Omental fat pad (tissue), 4 donors: ENCODE measurements around the gene NUDCD3. TPM values are rescaled to one million over a fixed set of nuclear protein-coding genes. Genes with fewer than 3 reads are reported as not detected.

ENCODE experiments used
- ATAC-seq: fragments of 150-250 bp; one replicate; pipeline ENCODE4 v1.9.1; 2016; ENCODE audit warnings: mild to moderate bottlenecking, moderate library complexity; ENCODE audit not compliant: low FRiP score
- DNase-seq: peaks from one replicate; pipeline ENCODE4 v3.0.0-alpha.2; 2019; ENCODE audit warnings: low spot score
- total RNA-seq, 4 donors: library from RNA; depleted of rRNA; stranded (reverse); fragments of >200 nt; gene quantifications; one replicate each; pipeline ENCODE4 v1.1.0, GENCODE V29; 2016
- TF ChIP-seq, protein P1 (sequence below), 3 donors: fragments of 450-650 bp; IDR thresholded peaks; one replicate each; pipeline ENCODE4 v1.5.1; 2016 to 2017; ENCODE audit warnings: antibody characterized with exemption in 3 of 3, mild to moderate bottlenecking in 3 of 3, moderate library complexity in 2 of 3

Gene NUDCD3
- total RNA-seq, 4 donors from 2014 or later: 49.3 to 57.2 (median 56.3) TPM

DNA sequence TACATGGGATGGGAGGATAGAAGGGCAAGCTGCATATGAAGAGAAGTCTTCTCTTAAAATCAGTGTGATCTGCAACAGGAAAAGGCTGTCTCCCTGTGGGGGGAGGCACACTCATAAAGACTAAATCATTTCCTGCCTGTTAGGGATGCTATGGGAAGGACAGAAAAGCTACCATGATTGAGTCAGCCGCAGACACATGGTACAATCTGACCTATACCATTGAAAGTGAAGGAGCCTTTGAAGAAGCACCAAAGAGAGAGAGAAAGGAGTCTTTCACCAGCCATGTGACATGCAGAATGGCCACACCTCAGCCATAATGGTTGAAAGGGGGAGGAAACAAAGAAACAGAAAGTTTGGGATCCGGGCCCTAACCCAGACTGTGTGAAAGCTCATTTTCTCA lies 29.1 kb downstream of the NUDCD3 start:
- TF ChIP-seq, protein P1, sequence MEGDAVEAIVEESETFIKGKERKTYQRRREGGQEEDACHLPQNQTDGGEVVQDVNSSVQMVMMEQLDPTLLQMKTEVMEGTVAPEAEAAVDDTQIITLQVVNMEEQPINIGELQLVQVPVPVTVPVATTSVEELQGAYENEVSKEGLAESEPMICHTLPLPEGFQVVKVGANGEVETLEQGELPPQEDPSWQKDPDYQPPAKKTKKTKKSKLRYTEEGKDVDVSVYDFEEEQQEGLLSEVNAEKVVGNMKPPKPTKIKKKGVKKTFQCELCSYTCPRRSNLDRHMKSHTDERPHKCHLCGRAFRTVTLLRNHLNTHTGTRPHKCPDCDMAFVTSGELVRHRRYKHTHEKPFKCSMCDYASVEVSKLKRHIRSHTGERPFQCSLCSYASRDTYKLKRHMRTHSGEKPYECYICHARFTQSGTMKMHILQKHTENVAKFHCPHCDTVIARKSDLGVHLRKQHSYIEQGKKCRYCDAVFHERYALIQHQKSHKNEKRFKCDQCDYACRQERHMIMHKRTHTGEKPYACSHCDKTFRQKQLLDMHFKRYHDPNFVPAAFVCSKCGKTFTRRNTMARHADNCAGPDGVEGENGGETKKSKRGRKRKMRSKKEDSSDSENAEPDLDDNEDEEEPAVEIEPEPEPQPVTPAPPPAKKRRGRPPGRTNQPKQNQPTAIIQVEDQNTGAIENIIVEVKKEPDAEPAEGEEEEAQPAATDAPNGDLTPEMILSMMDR (IDR thresholded peaks at IDR 0.05): no peak
- ATAC-seq (no peak), DNase-seq (no peak)

DNA sequence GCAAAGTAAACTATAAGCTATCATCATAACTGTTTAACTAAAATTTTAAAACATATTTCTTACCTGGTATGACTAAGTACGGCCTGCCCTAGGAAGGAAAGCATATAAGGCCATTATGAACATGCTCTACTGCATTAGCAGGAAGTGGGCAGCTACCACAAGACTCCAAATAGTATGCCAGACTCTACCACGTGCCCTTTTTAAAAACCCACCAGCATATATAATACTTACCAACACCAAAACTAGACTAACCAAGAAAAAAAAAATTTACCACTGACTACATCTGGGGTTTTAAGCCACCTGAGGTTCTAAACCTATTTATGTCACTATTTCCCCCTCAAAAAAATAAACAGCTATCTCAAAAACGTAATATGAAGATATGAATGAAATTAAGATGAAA lies 30.1 kb downstream of the NUDCD3 start:
- TF ChIP-seq, protein P1 (IDR thresholded peaks at IDR 0.05): no peak
- no peak for ATAC-seq
- no peak for DNase-seq

DNA sequence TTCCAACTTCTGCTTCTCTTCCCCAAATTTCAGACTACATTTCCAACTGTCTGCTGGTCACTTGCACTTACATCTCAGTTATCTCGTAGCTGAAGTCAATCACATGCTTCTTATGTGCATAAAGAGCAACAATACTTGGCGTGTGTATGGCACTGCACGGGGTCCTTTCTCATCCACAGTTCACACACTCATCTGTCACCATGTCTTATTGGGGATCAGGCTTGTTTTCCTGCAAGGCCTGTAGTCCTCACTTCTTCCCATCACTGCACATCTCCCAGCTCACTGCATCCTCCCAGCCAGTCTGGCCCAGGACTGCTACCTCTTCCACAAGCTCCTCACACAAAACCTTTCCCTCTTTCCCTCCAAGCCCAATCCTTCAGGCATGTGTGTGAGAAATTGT lies 35.3 kb downstream of the NUDCD3 start:
- DNase-seq (no peak), ATAC-seq (no peak)
- TF ChIP-seq, protein P1 (IDR thresholded peaks at IDR 0.05): no peak

DNA sequence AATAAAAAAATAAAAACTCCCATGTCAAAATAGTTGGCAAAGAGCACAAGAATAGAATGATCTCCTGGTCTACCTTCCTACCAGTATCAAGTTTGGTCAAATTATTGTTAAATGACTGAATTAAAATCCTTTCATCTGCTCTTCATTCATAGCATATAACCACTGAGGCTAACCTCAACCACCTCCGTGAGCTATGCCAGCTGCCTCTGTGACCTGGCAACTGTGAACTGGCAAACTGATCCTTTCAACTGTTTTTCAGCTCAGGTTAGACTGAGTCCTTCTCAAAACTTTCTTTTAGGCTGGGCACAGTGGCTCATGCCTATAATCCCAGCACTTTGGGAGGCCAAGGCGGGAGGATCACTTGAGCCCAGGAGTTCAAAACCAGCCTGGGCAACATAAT lies 36.1 kb downstream of the NUDCD3 start:
- no peak for DNase-seq

DNA sequence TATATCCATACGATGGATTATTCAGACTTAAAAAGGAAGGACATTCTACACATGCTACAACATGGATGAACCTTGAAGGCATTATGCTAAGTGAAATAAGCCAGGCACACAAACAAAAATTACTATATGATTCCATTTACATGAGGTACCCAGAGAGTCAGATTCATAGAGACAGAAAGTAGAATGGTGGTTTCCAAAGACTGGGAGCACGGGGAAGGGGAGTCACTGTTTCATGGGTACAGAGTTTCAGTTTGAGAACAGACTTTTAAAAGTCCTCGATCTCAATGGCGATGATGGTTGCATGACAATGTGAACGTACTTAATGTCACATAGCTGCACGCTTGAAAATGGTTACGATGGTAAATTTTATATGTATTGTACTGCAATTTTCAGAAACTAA lies 39.3 kb downstream of the NUDCD3 start:
- ATAC-seq (no peak), DNase-seq (no peak)
- TF ChIP-seq, protein P1 (IDR thresholded peaks at IDR 0.05): no peak

More for the DNA sequence above, 36.1 kb downstream of the NUDCD3 start:
- ATAC-seq: no peak
- TF ChIP-seq, protein P1 (IDR thresholded peaks at IDR 0.05): no peak

DNA sequence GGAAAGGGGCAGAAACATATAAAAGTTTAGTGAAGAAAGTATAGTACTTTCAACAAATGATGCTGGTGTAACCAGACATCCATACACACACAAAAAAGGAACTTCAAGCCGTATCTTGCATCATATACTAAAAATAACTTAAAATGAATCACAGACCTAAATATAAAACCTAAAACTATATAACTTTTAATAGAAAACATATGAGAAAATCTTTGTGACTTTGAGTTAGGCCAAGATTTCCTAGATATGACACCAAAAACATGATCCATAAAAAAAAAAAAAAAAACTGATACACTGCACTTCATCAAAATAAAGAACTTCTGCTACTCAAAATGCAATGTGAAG lies 40.9 kb downstream of the NUDCD3 start:
- TF ChIP-seq, protein P1 (IDR thresholded peaks at IDR 0.05): no peak
- ATAC-seq: no peak
- no peak for DNase-seq

DNA sequence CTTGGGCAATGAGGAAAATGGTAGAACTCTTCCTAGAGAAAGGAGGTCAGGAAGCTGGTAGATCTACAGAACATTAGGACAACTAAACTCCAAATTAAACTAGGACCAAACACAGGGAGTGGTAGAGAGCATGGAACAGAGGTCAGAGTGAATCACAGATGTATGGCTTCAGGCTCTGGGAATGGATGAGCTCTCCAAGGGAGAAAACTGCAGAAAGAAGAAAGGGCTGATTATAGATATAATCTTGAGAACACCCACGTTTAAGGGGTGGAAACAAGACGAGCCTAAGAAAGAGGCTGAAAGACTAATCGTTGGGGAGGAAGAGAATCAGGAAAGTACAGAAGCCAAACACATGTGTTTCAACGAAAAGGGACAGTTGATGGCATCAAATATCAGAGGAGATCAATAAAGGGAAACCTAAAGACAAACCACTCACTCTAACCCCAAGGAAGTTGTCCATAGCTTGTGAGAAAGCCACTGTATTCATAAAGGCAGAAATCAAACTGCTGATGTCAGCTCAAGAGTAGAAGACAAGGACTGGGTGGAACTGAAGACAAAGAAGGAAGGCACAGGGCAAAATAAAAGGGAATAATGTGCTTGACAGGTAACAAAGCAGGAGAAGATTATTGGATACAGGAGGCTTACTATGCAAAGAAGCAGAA lies 41.4 kb downstream of the NUDCD3 start:
- TF ChIP-seq, protein P1 (IDR thresholded peaks at IDR 0.05): no peak
- DNase-seq: no peak
- ATAC-seq: no peak
